Erythroblast (primary cell): Measurements from ENCODE around the gene CCM2L.

ENCODE experiments used
- GATA1 ChIP-seq: IDR thresholded peaks from 2 replicates; pipeline ENCODE4 v1.6.1; 2011; ENCODE audit warnings: low read depth, mild to moderate bottlenecking, control low read depth, low read length, moderate library complexity
- POLR2A ChIP-seq: IDR thresholded peaks from 2 replicates; pipeline ENCODE4 v1.6.1; 2011; ENCODE audit warnings: mild to moderate bottlenecking, low read length

DNA sequence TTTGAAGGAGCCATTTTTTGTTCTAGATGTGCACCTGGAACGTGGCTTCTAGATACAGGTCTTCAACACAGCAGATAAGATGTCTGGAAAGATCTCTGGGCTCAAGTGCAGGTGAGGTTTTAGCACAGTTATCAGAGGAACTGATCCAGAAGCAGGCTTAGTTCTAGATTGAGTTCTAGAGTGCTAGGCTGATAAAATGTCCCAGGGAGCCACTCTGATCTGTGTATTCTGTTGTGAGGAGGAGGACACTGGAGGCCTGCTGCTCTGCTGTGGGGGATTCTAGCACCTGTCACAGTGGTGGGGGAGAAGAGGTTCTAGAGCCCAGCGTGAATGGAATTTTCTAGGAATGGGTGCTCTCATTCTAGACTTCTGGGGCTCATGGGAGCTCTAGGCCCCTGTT is 12.0 kb upstream of the CCM2L start:
- TF ChIP-seq POLR2A (no peak), GATA1 (no peak)
